HG03103 (cell line): ENCODE data around the gene RDH16.
"Not testable (repeated sequence)": the region's sequence is repeated elsewhere in the genome, so short reads cannot be mapped to it uniquely, and the experiment has no call there.

Experiments
- ATAC-seq: cut with Tn5 transposase; IDR thresholded peaks from one replicate; pipeline ENCODE4 v1.9.1; 2021; ENCODE audit warnings: low read depth; ENCODE audit not compliant: unreplicated experiment

RDH16 gene

DNA sequence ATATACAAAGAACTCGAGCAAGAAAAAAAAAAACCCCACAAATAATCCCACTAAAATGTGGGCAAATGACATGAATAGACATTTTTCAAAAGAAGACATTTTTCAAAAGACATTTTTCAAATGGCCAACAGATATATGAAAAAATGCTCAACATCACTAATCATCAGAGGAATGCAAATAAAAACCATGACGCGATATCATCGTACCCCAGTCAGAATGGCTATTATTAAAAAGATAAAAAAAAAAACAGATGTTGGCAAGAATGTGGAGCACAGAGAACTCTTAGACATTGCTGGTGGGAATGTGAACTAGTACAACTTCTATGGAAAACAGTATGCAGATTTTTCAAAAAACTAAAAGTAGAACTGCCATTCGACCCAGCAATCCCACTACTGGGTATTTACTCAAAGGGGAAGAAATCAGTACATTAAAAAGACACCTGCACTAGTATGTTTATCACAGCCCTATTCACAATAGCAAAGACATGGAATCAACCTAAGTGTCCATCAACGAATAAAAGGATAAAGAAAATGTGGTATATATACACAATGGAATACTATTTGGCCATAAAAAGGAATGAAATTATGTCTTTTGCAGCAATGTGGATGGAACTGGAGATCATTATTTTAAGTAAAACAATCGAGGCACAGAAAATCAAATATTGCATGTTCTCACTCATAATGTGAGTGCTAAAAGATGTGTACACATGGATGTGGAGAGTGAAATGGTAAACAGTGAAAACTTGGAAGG lies 32.6 kb upstream of the RDH16 start:
- no peak for ATAC-seq

DNA sequence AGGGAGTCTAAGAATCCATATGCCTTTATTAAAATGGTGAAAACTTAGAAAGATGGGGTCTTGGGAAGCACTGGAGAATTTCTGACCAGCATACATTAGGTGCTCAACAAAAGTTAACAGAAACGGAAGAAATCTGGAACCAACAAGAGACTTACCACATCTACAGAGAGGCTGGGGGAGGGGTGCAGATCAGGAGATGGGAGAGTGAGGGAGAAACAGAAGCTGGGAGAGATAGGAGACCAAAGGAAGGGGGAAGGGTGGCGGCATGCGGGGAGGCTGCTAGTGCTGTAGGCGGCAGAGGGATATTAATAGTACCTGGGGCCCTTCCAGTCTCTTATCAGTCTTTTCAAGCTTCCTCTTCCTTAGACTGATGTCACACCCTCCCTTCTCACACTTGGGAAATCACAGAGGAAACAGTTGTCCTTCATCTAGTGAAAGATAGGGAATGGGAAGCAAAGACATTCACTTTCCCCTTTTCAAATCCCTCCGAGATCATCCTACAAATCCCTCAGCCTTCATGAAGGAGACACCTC lies 30.9 kb upstream of the RDH16 start:
- ATAC-seq = no peak

DNA sequence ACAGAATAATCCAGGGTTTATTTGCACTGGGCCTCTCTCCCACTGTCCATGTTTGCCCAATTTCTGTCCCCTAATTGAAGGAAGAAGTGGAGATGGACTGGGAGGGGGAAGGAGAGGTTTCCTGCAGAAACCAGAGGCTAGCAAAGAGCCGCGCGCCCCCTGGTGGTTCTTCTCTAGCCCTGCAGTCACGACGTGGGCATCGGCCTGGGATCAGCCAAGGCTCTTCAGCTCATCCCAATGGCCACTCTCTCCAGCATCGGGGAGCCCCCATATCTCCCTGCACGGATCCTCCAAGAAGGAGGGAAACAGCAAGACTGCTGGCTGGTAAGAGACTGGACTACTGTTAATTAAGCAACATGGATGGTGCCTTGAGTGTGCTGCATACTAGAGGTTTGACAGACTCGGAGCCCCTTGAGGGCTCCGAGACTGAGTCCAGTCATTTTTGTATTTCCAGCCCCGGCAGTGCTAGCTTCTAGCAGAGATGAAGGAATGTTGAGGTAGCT lies 30.2 kb upstream of the RDH16 start:
- ATAC-seq = no peak

DNA sequence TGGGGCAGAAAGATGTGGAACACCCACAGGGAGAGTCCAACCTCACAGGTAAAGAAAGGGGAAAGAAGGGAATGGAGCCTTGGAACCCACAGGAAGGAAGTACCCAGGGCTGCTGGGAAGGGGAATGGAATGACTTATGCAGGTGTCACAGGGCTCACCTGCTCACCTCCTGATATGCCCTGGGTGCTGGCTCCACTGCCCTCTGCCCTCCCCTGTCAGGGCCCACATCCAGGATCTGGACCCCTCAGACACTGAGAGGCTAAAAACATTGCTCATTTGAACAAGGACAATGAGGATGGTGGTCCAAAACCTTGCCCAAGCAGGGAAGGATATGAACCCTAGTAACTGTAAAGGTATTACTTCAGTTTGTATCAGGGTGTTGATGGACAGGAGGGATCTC lies 29.6 kb upstream of the RDH16 start:
- no peak for ATAC-seq

DNA sequence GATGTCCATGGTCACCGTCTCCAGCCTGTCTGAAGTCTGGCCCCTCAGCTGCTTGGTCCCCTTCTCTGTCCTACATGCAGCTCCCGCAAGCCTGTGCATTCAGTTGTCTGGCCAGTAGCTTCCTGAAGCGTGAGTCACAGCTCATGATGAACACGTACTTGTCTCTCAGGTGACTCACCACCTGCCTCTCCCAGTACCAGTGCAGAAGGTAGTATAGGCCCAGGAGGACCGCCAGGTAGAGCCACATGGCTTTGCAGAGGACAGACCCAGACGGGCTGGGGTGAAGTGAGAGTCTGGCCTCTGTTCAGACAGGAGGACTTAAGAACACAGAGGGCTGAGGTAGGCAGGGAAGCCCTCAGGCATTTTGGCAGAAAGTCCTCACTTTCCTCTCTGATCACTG lies 28.3 kb upstream of the RDH16 start:
- ATAC-seq = not testable (repeated sequence)

DNA sequence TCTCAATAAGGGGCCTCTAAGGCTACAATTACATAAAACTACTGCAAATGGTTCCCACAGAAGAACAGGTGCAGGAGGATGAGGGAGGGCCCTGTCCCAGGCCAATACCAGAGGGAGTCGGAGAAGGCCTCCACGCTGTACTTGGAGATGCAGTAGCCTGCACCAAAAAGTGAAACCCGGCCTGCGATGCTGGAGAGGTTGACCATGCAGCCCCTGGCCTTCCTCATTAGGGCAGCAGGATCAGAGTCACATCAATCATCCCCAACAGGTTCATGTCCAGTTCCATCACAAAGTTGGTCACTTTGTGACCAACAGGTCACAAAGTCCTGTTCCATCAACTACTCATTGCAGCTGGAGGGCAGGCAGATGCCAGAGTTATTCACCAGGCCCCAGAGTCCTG lies 26.0 kb upstream of the RDH16 start:
- ATAC-seq = no peak

DNA sequence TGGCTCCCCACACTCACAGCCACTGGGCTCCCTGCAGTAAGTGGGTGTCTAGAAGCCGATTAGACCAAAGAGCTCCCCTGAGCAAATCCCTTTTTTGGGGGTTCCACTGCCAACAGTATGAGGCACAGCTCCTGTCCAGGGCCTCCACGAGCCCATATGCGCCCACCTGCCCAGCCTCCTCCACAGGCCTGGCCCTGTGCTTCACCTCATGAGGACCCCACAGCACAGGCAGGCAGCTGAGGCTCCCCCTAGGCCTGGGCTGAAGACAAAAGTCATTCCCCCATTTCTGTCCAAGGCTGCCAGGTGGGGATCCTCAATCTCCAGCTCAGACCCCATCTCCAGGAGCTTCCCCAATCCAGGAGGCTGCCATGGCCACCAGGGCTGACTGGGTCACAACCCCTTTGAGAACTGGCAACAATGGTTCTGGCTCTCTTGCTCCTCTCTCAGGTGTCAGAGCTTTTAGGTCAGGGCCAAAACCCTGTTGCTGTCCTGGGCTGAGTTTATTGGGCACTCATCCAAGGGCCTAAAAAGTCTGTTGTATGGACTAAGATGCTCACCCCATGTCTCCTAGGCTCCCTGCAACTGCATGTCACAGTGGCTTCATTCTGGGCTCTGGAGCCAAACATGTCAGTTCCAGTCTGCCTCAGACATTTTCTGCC lies 25.3 kb upstream of the RDH16 start:
- not testable (repeated sequence) for ATAC-seq

DNA sequence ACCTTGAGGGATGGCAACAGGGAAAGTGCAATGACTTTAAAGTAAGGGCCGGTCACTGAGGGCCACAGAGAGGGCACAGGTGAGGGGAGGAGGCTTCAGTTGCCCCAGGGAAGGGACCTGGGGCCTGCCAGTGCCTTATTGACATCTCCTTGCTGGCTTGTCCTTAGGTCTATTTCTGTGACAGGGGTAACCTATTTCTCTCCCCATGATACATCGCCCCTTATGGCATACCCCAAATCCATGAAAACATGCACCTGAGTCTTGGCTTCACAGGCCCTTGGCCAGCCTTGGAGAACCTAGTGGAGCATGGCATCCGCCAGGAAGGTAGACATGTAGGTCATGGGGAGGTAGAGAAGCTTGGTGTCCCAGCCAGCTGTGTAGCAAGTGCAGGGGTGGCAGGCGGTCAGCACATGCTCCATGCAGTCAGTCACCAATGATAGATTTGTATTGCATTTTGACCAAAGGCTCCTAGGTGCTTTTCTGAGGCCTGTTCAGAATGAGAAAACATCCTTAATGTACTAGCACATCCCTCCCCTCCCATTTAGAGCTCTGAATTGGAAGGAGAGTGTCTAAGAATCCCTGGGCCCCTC lies 23.6 kb upstream of the RDH16 start:
- ATAC-seq = no peak

DNA sequence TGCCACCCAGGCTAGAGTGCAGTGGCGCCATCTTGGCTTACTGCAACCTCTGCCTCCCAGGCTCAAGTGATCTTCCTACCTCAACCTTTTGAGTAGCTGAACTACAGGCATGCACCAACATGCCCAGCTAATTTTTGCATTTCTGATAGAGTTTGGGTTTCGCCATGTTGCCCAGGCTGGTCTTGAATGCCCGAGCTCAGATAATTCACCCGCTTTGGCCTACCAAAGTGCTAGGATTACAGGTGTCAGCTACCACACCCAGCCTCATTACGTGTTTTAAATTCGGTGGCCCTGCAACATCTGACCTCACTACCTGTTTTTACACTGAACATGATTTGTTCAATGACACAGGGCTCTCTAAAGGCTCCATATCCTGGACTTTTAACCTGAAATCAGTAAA lies 22.9 kb upstream of the RDH16 start:
- no peak for ATAC-seq

DNA sequence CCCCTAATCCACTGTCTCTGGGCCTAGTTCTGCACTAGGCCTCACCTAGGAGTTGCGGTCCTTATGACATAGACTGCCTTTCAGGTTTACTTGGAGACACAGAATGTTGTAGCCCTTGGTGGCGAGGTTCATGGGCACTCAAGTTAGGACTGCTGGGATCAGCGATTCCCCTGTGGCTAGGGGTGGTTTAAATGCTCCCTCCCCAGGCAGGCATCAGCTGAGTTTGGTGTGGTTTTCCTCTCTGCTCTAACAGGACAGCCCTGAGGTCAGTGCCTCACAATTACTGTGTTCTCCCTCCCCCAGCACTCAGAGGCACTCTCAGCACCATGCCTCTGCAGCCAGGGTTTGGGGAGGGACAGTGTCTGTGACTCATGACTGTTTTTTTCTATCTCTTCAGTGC lies 22.2 kb upstream of the RDH16 start:
- no peak for ATAC-seq

DNA sequence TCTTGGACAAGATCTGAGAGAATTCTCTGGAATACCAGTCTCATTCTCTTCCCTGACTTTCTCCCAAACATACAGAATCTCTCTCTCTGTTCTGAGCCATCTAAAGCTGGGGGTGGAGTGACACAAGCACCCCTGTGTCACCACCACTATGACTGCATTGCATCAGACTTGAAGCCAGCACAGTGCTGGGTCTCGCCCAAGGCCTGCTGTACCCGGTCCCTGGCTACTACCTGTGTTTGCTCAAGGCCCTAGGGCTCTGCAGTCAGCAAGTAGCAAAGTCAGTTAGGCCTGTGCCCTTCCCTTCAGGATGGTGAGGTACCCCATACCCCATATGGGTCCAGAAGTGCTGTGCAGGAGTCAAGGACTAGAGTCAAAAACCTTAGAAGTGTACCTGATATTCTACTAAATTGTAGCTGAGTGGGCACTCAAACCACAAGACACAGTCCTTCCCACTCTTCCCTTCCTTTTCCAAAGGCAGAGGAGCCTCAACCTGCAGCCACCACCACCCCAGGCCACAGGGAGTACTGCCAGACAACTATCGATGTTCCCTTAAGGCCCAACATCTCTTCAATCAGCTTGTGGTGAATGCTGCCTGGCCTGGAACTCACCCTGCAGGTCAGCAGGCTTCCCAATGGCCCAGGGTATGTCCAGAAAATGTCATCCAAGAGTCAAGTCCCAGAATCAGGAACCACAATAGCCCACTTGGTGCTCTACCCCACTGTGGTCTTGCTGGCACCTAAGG lies 21.2 kb upstream of the RDH16 start:
- no peak for ATAC-seq

DNA sequence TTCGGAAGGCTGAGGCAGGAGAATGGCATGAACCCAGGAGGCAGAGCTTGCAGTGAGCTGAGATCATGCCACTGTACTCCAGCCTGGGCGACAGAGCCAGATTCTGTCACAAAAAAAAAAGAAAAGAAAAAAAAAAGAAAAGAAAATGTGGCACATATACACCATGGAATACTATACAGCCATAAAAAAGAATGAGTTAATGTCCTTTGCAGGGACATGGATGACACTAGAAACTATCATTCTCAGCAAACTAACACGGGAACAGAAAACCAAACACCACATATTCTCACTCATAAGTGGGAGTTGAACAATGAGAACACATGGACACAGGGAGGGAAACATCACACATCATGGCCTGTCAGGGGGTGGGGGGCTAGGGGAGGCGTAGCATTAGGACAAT lies 20.0 kb upstream of the RDH16 start:
- not testable (repeated sequence) for ATAC-seq

DNA sequence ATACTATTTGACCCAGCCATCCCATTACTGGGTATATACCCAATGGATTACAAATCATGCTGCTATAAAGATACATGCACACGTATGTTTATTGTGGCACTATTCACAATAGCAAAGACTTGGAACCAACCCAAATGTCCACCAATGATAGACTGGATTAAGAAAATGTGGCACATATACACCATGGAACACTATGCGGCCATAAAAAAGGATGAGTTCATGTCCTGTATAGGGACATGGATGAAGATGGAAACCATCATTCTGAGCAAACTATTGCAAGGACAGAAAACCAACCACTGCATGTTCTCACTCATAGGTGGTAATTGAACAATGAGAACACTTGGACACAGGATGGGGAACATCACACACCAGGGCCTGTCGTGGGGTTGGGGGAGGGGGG lies 16.8 kb upstream of the RDH16 start:
- ATAC-seq = not testable (repeated sequence)

DNA sequence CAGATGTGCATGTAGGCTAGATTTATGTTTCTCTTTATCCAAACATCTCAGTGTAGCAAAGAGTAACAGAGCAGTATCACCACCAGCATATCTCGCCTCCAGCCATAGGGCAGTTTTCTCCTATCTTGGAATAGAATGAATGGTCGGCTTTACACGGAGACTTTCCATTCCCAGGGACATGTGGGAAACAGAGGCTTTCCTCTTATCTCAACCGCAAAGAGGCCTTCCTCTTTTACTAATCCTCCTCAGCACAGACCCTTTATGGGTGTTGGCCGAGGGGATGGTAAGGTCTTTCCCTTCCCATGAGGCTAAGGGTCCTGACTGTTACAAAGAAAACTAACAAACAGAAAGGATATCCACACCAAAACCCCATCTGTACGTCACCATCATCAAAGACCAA lies 11.5 kb upstream of the RDH16 start:
- ATAC-seq = not testable (repeated sequence)

DNA sequence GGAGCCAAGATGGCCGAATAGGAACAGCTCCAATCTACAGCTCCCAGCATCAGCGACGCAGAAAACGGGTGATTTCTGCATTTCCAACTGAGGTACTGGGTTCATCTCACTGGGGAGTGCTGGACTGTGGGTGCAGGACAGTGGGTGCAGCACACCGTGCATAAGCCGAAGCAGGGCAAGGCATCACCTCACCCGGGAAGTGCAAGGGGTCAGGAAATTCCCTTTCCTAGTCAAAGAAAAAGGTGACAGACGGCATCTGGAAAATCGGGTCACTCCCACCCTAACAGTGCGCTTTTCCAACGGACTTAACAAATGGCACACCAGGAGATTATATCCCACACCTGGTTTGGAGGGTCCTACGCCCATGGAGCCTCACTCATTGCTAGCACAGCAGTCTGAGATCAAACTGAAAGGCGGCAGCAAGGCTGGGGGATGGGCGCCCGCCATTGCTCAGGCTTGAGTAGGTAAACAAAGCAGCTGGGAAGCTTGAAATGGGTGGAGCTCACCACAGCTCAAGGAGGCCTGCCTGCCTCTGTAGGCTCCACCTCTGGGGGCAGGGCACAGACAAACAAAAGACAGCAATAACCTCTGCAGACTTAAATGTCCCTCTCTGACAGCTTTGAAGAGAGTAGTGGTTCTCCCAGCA lies 8.7 kb upstream of the RDH16 start:
- not testable (repeated sequence) for ATAC-seq

DNA sequence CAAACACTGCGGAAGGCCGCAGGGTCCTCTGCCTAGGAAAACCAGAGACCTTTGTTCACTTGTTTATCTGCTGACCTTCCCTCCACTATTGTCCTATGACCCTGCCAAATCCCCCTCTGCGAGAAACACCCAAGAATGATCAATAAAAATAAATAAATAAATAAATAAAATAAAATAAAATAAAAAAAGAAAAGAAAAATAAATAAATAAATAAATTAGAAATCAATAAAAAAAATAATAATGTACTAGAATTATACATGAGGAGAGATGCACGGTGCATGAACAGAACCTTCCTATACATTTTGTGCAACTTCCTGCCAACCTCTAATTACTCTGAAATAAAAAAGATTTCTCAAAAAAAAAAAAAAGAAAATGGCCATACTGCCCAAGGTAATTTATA lies 7.7 kb upstream of the RDH16 start:
- ATAC-seq = not testable (repeated sequence)

DNA sequence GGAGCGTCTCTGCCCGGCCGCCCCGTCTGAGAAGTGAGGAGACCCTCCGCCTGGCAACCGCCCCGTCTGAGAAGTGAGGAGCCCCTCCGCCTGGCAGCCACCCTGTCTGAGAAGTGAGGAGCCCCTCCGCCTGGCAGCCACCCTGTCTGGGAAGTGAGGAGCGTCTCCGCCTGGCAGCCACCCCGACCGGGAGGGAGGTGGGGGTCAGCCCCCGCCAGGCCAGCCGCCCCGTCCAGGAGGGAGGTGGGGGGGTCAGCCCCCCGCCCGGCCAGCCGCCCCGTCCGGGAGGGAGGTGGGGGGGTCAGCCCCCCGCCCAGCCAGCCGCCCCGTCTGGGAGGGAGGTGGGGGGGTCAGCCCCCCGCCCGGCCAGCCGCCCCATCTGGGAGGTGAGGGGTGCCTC lies 6.1 kb upstream of the RDH16 start:
- not testable (repeated sequence) for ATAC-seq

DNA sequence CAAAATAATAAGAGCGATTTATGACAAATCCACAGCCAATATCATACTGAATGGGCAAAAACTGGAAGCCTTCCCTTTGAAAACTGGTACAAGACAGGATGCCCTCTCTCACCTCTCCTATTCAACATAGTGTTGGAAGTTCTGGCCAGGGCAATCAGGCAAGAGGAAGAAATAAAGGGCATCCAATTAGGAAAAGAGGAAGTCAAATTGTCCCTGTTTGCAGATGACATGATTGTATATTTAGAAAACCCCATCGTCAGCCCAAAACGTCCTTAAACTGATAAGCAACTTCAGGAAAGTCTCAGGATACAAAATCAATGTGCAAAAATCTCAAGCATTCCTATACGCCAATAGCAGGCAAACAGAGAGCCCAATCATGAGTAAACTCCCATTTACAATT lies 4.8 kb upstream of the RDH16 start:
- ATAC-seq = not testable (repeated sequence)

DNA sequence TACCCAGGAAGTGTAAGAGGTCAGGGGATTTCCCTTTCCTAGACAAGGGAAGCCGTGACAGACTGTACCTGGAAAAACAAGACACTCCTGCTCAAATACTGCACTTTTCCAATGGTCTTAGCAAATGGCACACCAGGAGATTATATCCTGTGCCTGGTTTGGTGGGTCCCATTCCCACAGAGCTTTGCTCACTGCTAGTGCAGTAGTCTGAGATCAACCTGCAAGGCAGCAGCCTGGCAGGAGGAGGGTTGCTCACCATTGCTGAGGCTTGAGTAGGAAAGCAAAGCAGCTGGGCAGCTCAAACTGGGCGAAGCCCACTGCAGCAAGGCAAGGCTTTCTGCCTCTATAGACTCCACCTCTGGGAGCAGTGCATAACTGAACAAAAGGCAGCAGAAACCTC lies 1.0 kb upstream of the RDH16 start:
- ATAC-seq = no peak

DNA sequence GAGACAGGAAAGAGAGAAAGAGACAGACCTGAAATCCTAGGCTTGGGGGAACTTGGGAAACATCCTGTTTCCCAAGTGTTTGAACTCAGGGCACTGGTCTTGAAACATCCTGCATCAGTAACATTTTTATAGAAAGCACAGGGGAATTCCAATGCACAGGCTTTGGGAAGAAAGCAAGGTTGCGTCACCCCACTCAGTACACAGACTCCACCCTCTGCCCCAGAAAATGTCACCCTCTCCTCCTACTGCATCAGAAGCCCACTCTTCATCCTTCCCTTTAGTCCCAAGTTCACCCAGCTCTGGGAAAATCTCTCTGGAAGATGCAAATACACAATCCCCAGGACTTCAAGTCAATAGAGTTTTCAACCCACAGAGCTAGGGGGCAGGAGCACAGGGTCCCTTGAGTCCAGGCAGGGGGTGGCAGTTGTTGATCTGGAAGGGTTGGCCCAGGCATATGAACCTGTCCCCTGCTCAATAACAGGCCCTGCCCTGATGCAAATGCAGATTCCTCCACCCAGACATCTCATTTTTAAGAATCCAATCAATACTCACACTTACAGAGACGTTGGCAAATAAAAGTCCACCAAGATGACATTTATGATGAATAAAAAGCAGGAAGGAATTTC lies 1.7 kb downstream of the RDH16 start:
- no peak for ATAC-seq
